Measurements from ENCODE around the gene ADRB2.

Gene ADRB2

DNA sequence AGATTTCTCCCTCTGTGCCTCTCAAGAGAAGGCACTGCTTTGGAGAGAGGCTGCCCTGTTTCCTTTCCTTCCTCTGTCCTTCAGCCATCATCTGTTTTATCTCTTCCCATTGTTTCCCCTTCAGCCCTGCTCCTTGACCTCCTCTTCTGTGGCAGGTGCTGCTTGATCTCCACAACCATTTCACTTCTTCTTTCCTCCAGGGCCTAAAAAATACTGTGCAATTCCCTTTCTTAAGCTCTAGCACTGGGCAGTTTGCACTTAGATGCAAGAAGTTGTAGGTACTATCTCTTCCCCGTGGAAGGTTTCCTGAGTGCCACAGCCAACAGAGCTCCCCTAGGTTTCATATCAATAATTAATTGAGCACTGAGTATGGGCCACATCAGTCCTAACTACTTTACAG is 8.8 kb upstream of the ADRB2 start:
- H3K27ac ChIP-seq (ENCODE audit: low read length): no peak overlapping the region
- H3K4me3 ChIP-seq (ENCODE audit: low read depth in 1 of 2, low read length in 2 of 2): no peak overlapping the region
- H3K9me3 ChIP-seq (ENCODE audit: control insufficient read depth in 1 of 2, low read length in 2 of 2): no peaks in the 10 kb centered on the region
- no peaks in the 10 kb centered on the region for H3K36me3 ChIP-seq (ENCODE audit: control insufficient read depth in 1 of 2, insufficient read depth in 2 of 2, low read length in 2 of 2)
- no peaks in the 10 kb centered on the region for H3K27me3 ChIP-seq (ENCODE audit: low read depth, low read length)
- H3K4me1 ChIP-seq (ENCODE audit: control insufficient read depth in 1 of 2, insufficient read depth in 2 of 2, low read length in 2 of 2): no peaks in the 10 kb centered on the region

GRCh38 chr5:148820461-148821395 is 5.7 kb upstream of the ADRB2 start:
- H3K9me3 ChIP-seq (ENCODE audit: control insufficient read depth in 1 of 2, low read length in 2 of 2): no peaks in the 10 kb centered on the region
- H3K27ac ChIP-seq (ENCODE audit: low read length): no peak overlapping the region
- H3K36me3 ChIP-seq (ENCODE audit: control insufficient read depth in 1 of 2, insufficient read depth in 2 of 2, low read length in 2 of 2): no peaks in the 10 kb centered on the region
- H3K27me3 ChIP-seq (ENCODE audit: low read depth, low read length): no peaks in the 10 kb centered on the region
- peaks cover 0 to 5% of the 10 kb centered on the region in 2 donors for H3K4me1 ChIP-seq (ENCODE audit: control insufficient read depth in 1 of 2, insufficient read depth in 2 of 2, low read length in 2 of 2)
- no peak overlapping the region for H3K4me3 ChIP-seq (ENCODE audit: low read depth in 1 of 2, low read length in 2 of 2)

- Histone ChIP-seq H3K27me3 (ENCODE audit: low read depth, low read length) (no peaks in the 10 kb centered on the region), H3K4me1 (ENCODE audit: control insufficient read depth in 1 of 2, insufficient read depth in 2 of 2, low read length in 2 of 2) (peaks cover 0 to 5% of the 10 kb centered on the region in 2 donors), H3K27ac (ENCODE audit: low read length) (no peak overlapping the region), H3K9me3 (ENCODE audit: control insufficient read depth in 1 of 2, low read length in 2 of 2) (no peaks in the 10 kb centered on the region), H3K36me3 (ENCODE audit: control insufficient read depth in 1 of 2, insufficient read depth in 2 of 2, low read length in 2 of 2) (no peaks in the 10 kb centered on the region), H3K4me3 (ENCODE audit: low read depth in 1 of 2, low read length in 2 of 2) (no peak overlapping the region)
These were observed 2.5 kb upstream of the ADRB2 start for GRCh38 chr5:148823871-148824270.

DNA sequence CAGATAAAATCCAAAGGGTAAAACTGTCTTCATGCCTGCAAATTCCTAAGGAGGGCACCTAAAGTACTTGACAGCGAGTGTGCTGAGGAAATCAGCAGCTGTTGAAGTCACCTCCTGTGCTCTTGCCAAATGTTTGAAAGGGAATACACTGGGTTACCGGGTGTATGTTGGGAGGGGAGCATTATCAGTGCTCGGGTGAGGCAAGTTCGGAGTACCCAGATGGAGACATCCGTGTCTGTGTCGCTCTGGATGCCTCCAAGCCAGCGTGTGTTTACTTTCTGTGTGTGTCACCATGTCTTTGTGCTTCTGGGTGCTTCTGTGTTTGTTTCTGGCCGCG is 727 bp upstream of the ADRB2 start:
- no peaks in the 10 kb centered on the region for H3K27me3 ChIP-seq (ENCODE audit: low read depth, low read length)
- H3K4me3 ChIP-seq (ENCODE audit: low read depth in 1 of 2, low read length in 2 of 2): peak overlapping the region; percentile 82 to 84
- peaks cover 0 to 5% of the 10 kb centered on the region in 2 donors for H3K4me1 ChIP-seq (ENCODE audit: control insufficient read depth in 1 of 2, insufficient read depth in 2 of 2, low read length in 2 of 2)
- no peaks in the 10 kb centered on the region for H3K9me3 ChIP-seq (ENCODE audit: control insufficient read depth in 1 of 2, low read length in 2 of 2)
- H3K27ac ChIP-seq (ENCODE audit: low read length): peak overlapping the region; percentile 90
- H3K36me3 ChIP-seq (ENCODE audit: control insufficient read depth in 1 of 2, insufficient read depth in 2 of 2, low read length in 2 of 2): no peaks in the 10 kb centered on the region

- Histone ChIP-seq H3K4me3 (ENCODE audit: low read depth in 1 of 2, low read length in 2 of 2) (peak overlapping the region; percentile 82 to 84), H3K27me3 (ENCODE audit: low read depth, low read length) (no peaks in the 10 kb centered on the region), H3K36me3 (ENCODE audit: control insufficient read depth in 1 of 2, insufficient read depth in 2 of 2, low read length in 2 of 2) (no peaks in the 10 kb centered on the region), H3K27ac (ENCODE audit: low read length) (peak overlapping the region; percentile 35), H3K9me3 (ENCODE audit: control insufficient read depth in 1 of 2, low read length in 2 of 2) (no peaks in the 10 kb centered on the region), H3K4me1 (ENCODE audit: control insufficient read depth in 1 of 2, insufficient read depth in 2 of 2, low read length in 2 of 2) (peaks cover 0 to 5% of the 10 kb centered on the region in 2 donors)
These were observed 294 bp downstream of the ADRB2 start for GRCh38 chr5:148826739-148827070.

GRCh38 chr5:148827723-148828122 is 1.3 kb downstream of the ADRB2 start:
- Histone ChIP-seq H3K27ac (ENCODE audit: low read length) (peak overlapping the region; percentile 40), H3K9me3 (ENCODE audit: control insufficient read depth in 1 of 2, low read length in 2 of 2) (no peaks in the 10 kb centered on the region), H3K27me3 (ENCODE audit: low read depth, low read length) (no peaks in the 10 kb centered on the region), H3K36me3 (ENCODE audit: control insufficient read depth in 1 of 2, insufficient read depth in 2 of 2, low read length in 2 of 2) (no peaks in the 10 kb centered on the region), H3K4me1 (ENCODE audit: control insufficient read depth in 1 of 2, insufficient read depth in 2 of 2, low read length in 2 of 2) (peaks cover 0 to 8% of the 10 kb centered on the region in 2 donors), H3K4me3 (ENCODE audit: low read depth in 1 of 2, low read length in 2 of 2) (peak overlapping the region; percentile 82 to 84)

DNA sequence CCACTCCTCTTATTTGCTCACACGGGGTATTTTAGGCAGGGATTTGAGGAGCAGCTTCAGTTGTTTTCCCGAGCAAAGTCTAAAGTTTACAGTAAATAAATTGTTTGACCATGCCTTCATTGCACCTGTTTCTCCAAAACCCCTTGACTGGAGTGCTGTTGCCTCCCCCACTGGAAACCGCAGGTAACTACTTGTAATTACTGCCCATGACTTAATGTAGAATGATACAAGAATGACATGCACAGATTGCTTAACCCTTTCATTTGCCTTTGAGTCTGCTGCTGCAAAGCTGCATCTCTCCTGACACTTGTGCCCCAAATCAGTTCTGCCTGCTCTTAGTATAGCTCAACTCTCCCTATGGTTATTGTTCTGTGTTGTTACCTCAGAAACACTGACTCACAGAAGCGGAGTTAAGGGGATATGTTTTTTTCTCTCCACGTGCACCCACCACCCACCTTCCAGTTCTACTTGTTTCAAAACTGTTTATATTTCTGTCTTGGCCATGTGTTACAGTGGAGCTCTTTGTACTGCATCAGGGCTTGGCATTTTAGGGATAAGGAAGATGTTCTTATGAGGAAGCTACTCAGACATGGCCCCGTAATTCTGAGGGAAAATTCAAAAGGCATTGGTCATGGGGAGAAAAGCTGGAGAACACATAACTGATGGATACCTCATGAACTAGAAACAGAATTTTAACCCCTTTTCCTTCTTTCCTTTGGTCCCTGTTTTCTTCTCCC is 2.3 kb downstream of the ADRB2 start:
- H3K27me3 ChIP-seq (ENCODE audit: low read depth, low read length): no peaks in the 10 kb centered on the region
- peaks cover under 1 to 8% of the 10 kb centered on the region in 2 donors for H3K4me1 ChIP-seq (ENCODE audit: control insufficient read depth in 1 of 2, insufficient read depth in 2 of 2, low read length in 2 of 2)
- peak overlapping the region; percentile 82 to 84 for H3K4me3 ChIP-seq (ENCODE audit: low read depth in 1 of 2, low read length in 2 of 2)
- no peaks in the 10 kb centered on the region for H3K36me3 ChIP-seq (ENCODE audit: control insufficient read depth in 1 of 2, insufficient read depth in 2 of 2, low read length in 2 of 2)
- no peaks in the 10 kb centered on the region for H3K9me3 ChIP-seq (ENCODE audit: control insufficient read depth in 1 of 2, low read length in 2 of 2)
- H3K27ac ChIP-seq (ENCODE audit: low read length): peak overlapping the region; percentile 40

DNA sequence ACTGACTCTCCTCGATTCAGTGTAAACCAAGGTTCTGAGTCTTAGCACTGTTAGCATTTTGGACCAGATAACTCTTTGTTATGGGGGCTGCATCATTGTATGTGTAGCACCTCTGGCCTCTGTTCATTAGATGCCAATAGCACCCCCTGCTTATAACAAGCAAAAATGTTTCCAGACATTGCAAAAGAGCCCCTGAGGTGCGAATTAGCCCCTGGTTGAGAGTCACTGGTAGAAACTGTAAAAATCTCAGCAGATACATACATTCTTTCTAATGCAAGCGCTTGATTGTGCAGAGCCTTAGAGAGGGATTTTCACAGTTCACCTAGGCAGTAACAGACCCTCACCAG is 2.8 kb downstream of the ADRB2 start:
- Histone ChIP-seq H3K4me1 (ENCODE audit: control insufficient read depth in 1 of 2, insufficient read depth in 2 of 2, low read length in 2 of 2) (peaks cover 5 to 8% of the 10 kb centered on the region in 2 donors), H3K27me3 (ENCODE audit: low read depth, low read length) (no peaks in the 10 kb centered on the region), H3K27ac (ENCODE audit: low read length) (no peak overlapping the region), H3K4me3 (ENCODE audit: low read depth in 1 of 2, low read length in 2 of 2) (peak overlapping the region; percentile 82 to 84), H3K36me3 (ENCODE audit: control insufficient read depth in 1 of 2, insufficient read depth in 2 of 2, low read length in 2 of 2) (no peaks in the 10 kb centered on the region), H3K9me3 (ENCODE audit: control insufficient read depth in 1 of 2, low read length in 2 of 2) (no peaks in the 10 kb centered on the region)

DNA sequence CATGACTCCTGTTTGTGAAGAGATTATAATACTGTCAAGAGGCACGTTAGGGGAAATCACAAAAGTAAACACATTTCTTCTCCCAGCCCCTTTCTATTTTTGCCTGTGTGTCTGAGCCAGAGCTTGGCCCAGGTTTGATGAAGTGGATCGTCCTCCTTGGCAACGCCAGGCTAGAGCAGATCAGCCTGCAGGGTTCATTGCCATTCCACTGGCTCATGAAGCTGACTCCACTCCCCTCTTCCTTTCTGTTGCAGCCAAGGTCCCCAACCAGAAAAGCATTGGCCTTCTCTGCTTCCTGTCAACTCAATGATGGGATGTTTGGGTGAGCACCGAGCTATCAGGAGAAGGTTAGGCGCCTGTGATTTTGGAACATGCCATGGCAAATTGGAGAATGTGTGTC is 3.3 kb downstream of the ADRB2 start:
- peaks cover 7 to 8% of the 10 kb centered on the region in 2 donors for H3K4me1 ChIP-seq (ENCODE audit: control insufficient read depth in 1 of 2, insufficient read depth in 2 of 2, low read length in 2 of 2)
- H3K27me3 ChIP-seq (ENCODE audit: low read depth, low read length): no peaks in the 10 kb centered on the region
- H3K9me3 ChIP-seq (ENCODE audit: control insufficient read depth in 1 of 2, low read length in 2 of 2): no peaks in the 10 kb centered on the region
- no peak overlapping the region for H3K27ac ChIP-seq (ENCODE audit: low read length)
- H3K4me3 ChIP-seq (ENCODE audit: low read depth in 1 of 2, low read length in 2 of 2): peak overlapping the region; percentile 82 to 84
- H3K36me3 ChIP-seq (ENCODE audit: control insufficient read depth in 1 of 2, insufficient read depth in 2 of 2, low read length in 2 of 2): no peaks in the 10 kb centered on the region

GRCh38 chr5:148830211-148830610 is 3.8 kb downstream of the ADRB2 start:
- Histone ChIP-seq H3K36me3 (ENCODE audit: control insufficient read depth in 1 of 2, insufficient read depth in 2 of 2, low read length in 2 of 2) (no peaks in the 10 kb centered on the region), H3K4me3 (ENCODE audit: low read depth in 1 of 2, low read length in 2 of 2) (peak overlapping the region; percentile 82 to 84), H3K27ac (ENCODE audit: low read length) (no peak overlapping the region), H3K4me1 (ENCODE audit: control insufficient read depth in 1 of 2, insufficient read depth in 2 of 2, low read length in 2 of 2) (peaks cover 7 to 8% of the 10 kb centered on the region in 2 donors), H3K27me3 (ENCODE audit: low read depth, low read length) (no peaks in the 10 kb centered on the region), H3K9me3 (ENCODE audit: control insufficient read depth in 1 of 2, low read length in 2 of 2) (no peaks in the 10 kb centered on the region)

DNA sequence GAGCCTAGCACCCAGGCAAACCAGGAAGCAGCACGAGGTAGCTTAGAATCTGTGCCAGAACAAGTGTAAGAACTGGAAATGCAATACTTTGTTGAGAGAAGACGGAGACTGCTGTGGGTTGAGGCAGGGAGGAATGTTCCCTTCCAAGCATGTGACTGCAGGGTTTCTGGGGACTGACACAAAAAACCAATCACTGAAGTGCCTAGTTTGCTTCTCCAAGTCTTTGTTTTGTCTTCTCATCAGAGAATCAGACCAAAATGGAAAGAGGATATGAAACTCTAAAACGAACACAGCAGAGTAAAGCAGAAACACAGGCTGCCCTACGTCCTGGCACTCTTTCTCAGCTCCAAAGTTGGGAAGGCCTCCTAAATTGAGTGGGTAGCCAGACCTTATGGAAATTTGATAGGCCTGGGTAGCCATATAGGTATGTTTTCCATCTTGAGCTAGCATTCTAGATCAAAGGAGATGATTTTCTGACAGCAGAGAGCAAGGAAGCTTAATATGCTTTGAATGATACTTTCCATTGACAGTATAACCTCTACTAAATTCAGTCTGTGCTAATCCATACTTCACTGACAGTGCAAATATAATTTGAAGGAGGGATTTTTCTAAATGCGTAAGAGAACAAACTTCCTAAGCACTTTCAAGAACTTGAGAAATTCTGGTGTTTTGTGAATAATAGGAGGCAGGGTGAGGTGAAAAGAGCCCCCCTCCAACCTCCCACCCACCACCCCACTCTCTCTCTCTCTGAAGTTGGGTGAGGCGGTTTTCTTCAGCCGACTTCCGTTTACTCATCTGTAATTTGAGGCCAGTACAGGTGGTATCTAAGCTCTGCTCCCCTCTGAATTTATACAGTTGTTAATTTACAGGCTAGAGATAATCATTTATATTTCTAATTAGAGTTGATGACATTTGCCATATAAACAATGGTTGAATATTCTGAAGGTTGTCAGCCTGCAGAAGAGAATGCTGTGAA is 5.5 kb downstream of the ADRB2 start:
- peak overlapping the region; percentile 37 for H3K27ac ChIP-seq (ENCODE audit: low read length)
- H3K9me3 ChIP-seq (ENCODE audit: control insufficient read depth in 1 of 2, low read length in 2 of 2): no peaks in the 10 kb centered on the region
- H3K36me3 ChIP-seq (ENCODE audit: control insufficient read depth in 1 of 2, insufficient read depth in 2 of 2, low read length in 2 of 2): no peaks in the 10 kb centered on the region
- peaks cover 3 to 7% of the 10 kb centered on the region in 2 donors for H3K4me1 ChIP-seq (ENCODE audit: control insufficient read depth in 1 of 2, insufficient read depth in 2 of 2, low read length in 2 of 2)
- peak overlapping the region in 1 of 2 donors; percentile 17 for H3K4me3 ChIP-seq (ENCODE audit: low read depth in 1 of 2, low read length in 2 of 2)
- H3K27me3 ChIP-seq (ENCODE audit: low read depth, low read length): no peaks in the 10 kb centered on the region
